CD4-positive, alpha-beta memory T cell (primary cell): ENCODE data around the gene SOX5. TPM values are rescaled to one million over a fixed set of nuclear protein-coding genes. Genes with fewer than 3 reads are reported as not detected.

Experiments used
- CTCF ChIA-PET: fragments of 350-600 bp; sonication (Branson Sonifier 250); formaldehyde crosslinking; loops from one replicate; lab custom pipeline; 2021; ENCODE audit warnings: inconsistent platforms; ENCODE audit not compliant: partially characterized antibody; lab: Charles Lee
- POLR2A ChIA-PET: fragments of 350-600 bp; sonication (Branson Sonifier 250); formaldehyde crosslinking; loops from one replicate; lab custom pipeline; 2021; ENCODE audit not compliant: partially characterized antibody; lab: Charles Lee
- DNase-seq, 5 donors: peaks; one replicate each; pipeline versions ENCODE4 v3.0.0 to v3.0.0-alpha.2; 2020 to 2022; ENCODE audit warnings: mixed read lengths in 1 of 5
- H3K27ac ChIP-seq: one replicate; pipeline ENCODE4 v1.7.0; 2013; ENCODE audit warnings: low read depth, low read length
- H3K27me3 ChIP-seq: 2 replicates; pipeline ENCODE4 v1.7.0; 2013; ENCODE audit warnings: mild to moderate bottlenecking, low read length, moderate library complexity; ENCODE audit not compliant: insufficient read depth
- H3K36me3 ChIP-seq: 2 replicates; pipeline ENCODE4 v1.7.0; 2013; ENCODE audit warnings: mild to moderate bottlenecking, low read length, moderate library complexity; ENCODE audit not compliant: insufficient read depth
- H3K4me1 ChIP-seq: 2 replicates; pipeline ENCODE4 v1.7.0; 2013; ENCODE audit warnings: mild to moderate bottlenecking, low read length, moderate library complexity; ENCODE audit not compliant: insufficient read depth
- H3K4me3 ChIP-seq, 2 donors: one replicate each; pipeline ENCODE4 v1.7.0; 2013; ENCODE audit warnings: low read length in 2 of 2, mild to moderate bottlenecking in 1 of 2
- H3K9me3 ChIP-seq, 2 donors: one replicate each; pipeline ENCODE4 v1.7.0; 2013; ENCODE audit warnings: low read length in 2 of 2, control low read depth in 1 of 2; ENCODE audit not compliant: control insufficient read depth in 1 of 2
- H3K27ac Mint-ChIP-seq, 7 donors: one replicate each; pipeline ENCODE4 v1.8.0; 2020 to 2021; ENCODE audit warnings: mixed read lengths in 7 of 7, mild to moderate bottlenecking in 6 of 7, inconsistent platforms in 3 of 7, moderate library complexity in 3 of 7
- H3K27me3 Mint-ChIP-seq, 2 donors: one replicate each; pipeline ENCODE4 v1.8.0; 2020 to 2021; ENCODE audit warnings: mixed read lengths in 2 of 2
- H3K36me3 Mint-ChIP-seq, 2 donors: one replicate each; pipeline ENCODE4 v1.8.0; 2020 to 2021; ENCODE audit warnings: mixed read lengths in 2 of 2, inconsistent platforms in 1 of 2, mild to moderate bottlenecking in 1 of 2
- H3K4me1 Mint-ChIP-seq, 4 donors: one replicate each; pipeline ENCODE4 v1.8.0; 2020 to 2021; ENCODE audit warnings: mixed read lengths in 4 of 4, mild to moderate bottlenecking in 1 of 4
- H3K4me3 Mint-ChIP-seq, 8 donors: one replicate each; pipeline ENCODE4 v1.8.0; 2020 to 2021; ENCODE audit warnings: mixed read lengths in 8 of 8, mild to moderate bottlenecking in 7 of 8, moderate library complexity in 6 of 8, inconsistent platforms in 3 of 8
- H3K9me3 Mint-ChIP-seq, 8 donors: one replicate each; pipeline ENCODE4 v1.8.0; 2020 to 2021; ENCODE audit warnings: mixed read lengths in 8 of 8, mild to moderate bottlenecking in 5 of 8, inconsistent platforms in 3 of 8, moderate library complexity in 1 of 8
- intact Hi-C: fragments of 100-400 bp; cut with micrococcal nuclease; formaldehyde crosslinking; loops from one replicate; pipeline ENCODE4 v1.15.1; 2023
- polyA plus RNA-seq, 2 donors: library from polyadenylated mRNA; unstranded; fragments of 300-500 nt; fragmentation: Illumina TruSeq; gene quantifications; one replicate each; pipeline ENCODE4 v1.2.3, GENCODE V29; 2021
- total RNA-seq, 2 experiments: library from RNA; stranded (reverse); gene quantifications; one replicate each; pipeline ENCODE4 v1.2.3, GENCODE V29; 2021

Gene SOX5
- total and polyA plus RNA-seq, 4 experiments from 2014 or later: 0.29 TPM; not detected in 3

GRCh38 chr12:23566133-23566532 is 383.3 kb downstream of the SOX5 start:
- H3K4me1 Mint-ChIP-seq: no peaks in the 10 kb centered on the region
- POLR2A ChIA-PET: no interaction called here
- CTCF ChIA-PET: no interaction called here

GRCh38 chr12:23564451-23565152 is 384.9 kb downstream of the SOX5 start:
- intact Hi-C loops: no loop called here
- Mint-ChIP-seq H3K27ac (no peak overlapping the region), H3K4me3 (no peak overlapping the region), H3K36me3 (no peaks in the 10 kb centered on the region), H3K27me3 (no peaks in the 10 kb centered on the region), H3K4me1 (no peaks in the 10 kb centered on the region), H3K9me3 (peaks cover 0 to 10% (median 2%) of the 10 kb centered on the region in 8 donors)
- Histone ChIP-seq H3K36me3 (no peaks in the 10 kb centered on the region), H3K4me3 (no peak overlapping the region), H3K4me1 (no peaks in the 10 kb centered on the region), H3K9me3 (no peaks in the 10 kb centered on the region), H3K27ac (no peak overlapping the region), H3K27me3 (no peaks in the 10 kb centered on the region)
- DNase-seq: no peak
- ChIA-PET CTCF (no interaction called here), POLR2A (no interaction called here)

More at GRCh38 chr12:23566133-23566532, 383.3 kb downstream of the SOX5 start:
- Histone ChIP-seq H3K4me3 (no peak overlapping the region), H3K4me1 (no peaks in the 10 kb centered on the region), H3K27ac (no peak overlapping the region), H3K9me3 (no peaks in the 10 kb centered on the region), H3K27me3 (no peaks in the 10 kb centered on the region), H3K36me3 (no peaks in the 10 kb centered on the region)
- H3K4me3 Mint-ChIP-seq: no peak overlapping the region
- no peaks in the 10 kb centered on the region for H3K36me3 Mint-ChIP-seq
- DNase-seq: no peak
- H3K9me3 Mint-ChIP-seq: peaks cover 0 to 7% (median 2%) of the 10 kb centered on the region in 8 donors
- H3K27ac Mint-ChIP-seq: no peak overlapping the region
- intact Hi-C loops: no loop called here
- no peaks in the 10 kb centered on the region for H3K27me3 Mint-ChIP-seq

GRCh38 chr12:23561364-23562345 is 387.8 kb downstream of the SOX5 start:
- no peak overlapping the region for H3K27ac ChIP-seq
- no peaks in the 10 kb centered on the region for H3K27me3 ChIP-seq
- H3K36me3 ChIP-seq: no peaks in the 10 kb centered on the region
- ChIA-PET CTCF (no interaction called here), POLR2A (no interaction called here)
- peaks cover 0 to 8% (median under 1%) of the 10 kb centered on the region in 8 donors for H3K9me3 Mint-ChIP-seq
- no peaks in the 10 kb centered on the region for H3K36me3 Mint-ChIP-seq
- no peaks in the 10 kb centered on the region for H3K4me1 ChIP-seq
- no peak overlapping the region for H3K4me3 Mint-ChIP-seq
- intact Hi-C loops: no loop called here
- H3K9me3 ChIP-seq: no peaks in the 10 kb centered on the region
- no peak overlapping the region for H3K27ac Mint-ChIP-seq
- no peaks in the 10 kb centered on the region for H3K4me1 Mint-ChIP-seq
- DNase-seq: no peak
- H3K4me3 ChIP-seq: no peak overlapping the region
- H3K27me3 Mint-ChIP-seq: no peaks in the 10 kb centered on the region

DNA sequence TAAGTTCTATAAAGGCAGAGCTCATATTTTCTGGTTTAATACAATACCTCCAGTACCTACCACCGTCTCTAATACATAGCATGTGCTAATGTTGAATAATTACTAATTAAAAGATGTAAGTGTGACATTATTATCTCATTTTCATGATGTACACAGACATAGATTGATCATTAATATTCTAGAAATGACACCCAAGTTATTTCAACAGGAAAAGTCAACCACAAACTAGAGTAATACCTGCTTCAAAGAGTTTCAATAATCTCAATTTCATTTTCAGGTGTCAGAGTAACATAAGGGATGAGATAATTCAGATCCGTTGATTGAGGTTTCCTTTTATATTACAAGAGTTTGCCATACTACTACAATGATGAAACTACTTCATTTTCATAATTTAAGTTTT is 388.9 kb downstream of the SOX5 start:
- no peaks in the 10 kb centered on the region for H3K9me3 ChIP-seq
- no peaks in the 10 kb centered on the region for H3K4me1 ChIP-seq
- no peak overlapping the region for H3K27ac Mint-ChIP-seq
- CTCF ChIA-PET: no interaction called here
- H3K9me3 Mint-ChIP-seq: peaks cover 0 to 8% (median under 1%) of the 10 kb centered on the region in 8 donors
- H3K27ac ChIP-seq: no peak overlapping the region
- H3K4me3 ChIP-seq: no peak overlapping the region
- no peak overlapping the region for H3K4me3 Mint-ChIP-seq
- POLR2A ChIA-PET: no interaction called here
- intact Hi-C loops: no loop called here
- no peaks in the 10 kb centered on the region for H3K27me3 ChIP-seq
- no peaks in the 10 kb centered on the region for H3K36me3 Mint-ChIP-seq
- H3K36me3 ChIP-seq: no peaks in the 10 kb centered on the region
- H3K4me1 Mint-ChIP-seq: no peaks in the 10 kb centered on the region
- no peak for DNase-seq
- no peaks in the 10 kb centered on the region for H3K27me3 Mint-ChIP-seq

DNA sequence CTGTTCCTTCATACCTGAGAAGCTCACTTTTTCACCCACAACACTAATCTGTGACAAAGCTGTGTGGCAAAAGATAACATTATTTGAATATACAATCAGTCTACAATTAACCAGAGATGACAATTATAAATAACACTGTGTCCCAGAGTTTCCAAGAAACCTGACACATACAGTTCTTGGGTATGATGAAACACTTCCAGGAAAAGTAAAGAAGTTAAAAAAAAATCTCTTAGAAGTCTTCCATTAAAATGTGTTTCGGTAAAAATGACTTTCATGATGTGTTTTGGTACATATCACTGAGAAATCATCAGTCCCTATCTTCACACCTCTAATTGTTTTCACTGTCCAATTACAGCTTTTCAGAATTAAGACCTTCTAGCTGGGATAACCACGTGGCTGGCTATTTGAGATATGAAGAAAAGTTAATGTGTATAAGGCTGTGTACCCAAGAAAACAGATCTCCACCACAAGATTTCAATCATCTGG is 390.2 kb downstream of the SOX5 start:
- Histone ChIP-seq H3K27ac (no peak overlapping the region), H3K9me3 (no peaks in the 10 kb centered on the region), H3K27me3 (no peaks in the 10 kb centered on the region), H3K4me1 (no peaks in the 10 kb centered on the region), H3K36me3 (no peaks in the 10 kb centered on the region), H3K4me3 (no peak overlapping the region)
- Mint-ChIP-seq H3K9me3 (peaks cover 0 to 9% (median under 1%) of the 10 kb centered on the region in 8 donors), H3K4me3 (no peak overlapping the region), H3K36me3 (no peaks in the 10 kb centered on the region), H3K27ac (no peak overlapping the region), H3K27me3 (no peaks in the 10 kb centered on the region), H3K4me1 (no peaks in the 10 kb centered on the region)
- ChIA-PET POLR2A (no interaction called here), CTCF (interaction anchor here (1.3 kb wide), 1 partner anchor 13 kb away, joined by 3 read pairs; no protein-coding TSS in a partner anchor)
- intact Hi-C loops: no loop called here
- no peak for DNase-seq

- Mint-ChIP-seq H3K27ac (no peak overlapping the region), H3K36me3 (no peaks in the 10 kb centered on the region), H3K4me1 (no peaks in the 10 kb centered on the region), H3K9me3 (peaks cover 0 to 11% (median under 1%) of the 10 kb centered on the region in 8 donors), H3K27me3 (no peaks in the 10 kb centered on the region), H3K4me3 (no peak overlapping the region)
- H3K4me3 ChIP-seq: no peak overlapping the region
- intact Hi-C loops: no loop called here
- POLR2A ChIA-PET: no interaction called here
- H3K36me3 ChIP-seq: no peaks in the 10 kb centered on the region
- no peak overlapping the region for H3K27ac ChIP-seq
- H3K4me1 ChIP-seq: no peaks in the 10 kb centered on the region
- DNase-seq: no peak
- no peaks in the 10 kb centered on the region for H3K27me3 ChIP-seq
- no peaks in the 10 kb centered on the region for H3K9me3 ChIP-seq
- CTCF ChIA-PET: no interaction called here
These were observed 392.8 kb downstream of the SOX5 start for GRCh38 chr12:23556661-23557060.

DNA sequence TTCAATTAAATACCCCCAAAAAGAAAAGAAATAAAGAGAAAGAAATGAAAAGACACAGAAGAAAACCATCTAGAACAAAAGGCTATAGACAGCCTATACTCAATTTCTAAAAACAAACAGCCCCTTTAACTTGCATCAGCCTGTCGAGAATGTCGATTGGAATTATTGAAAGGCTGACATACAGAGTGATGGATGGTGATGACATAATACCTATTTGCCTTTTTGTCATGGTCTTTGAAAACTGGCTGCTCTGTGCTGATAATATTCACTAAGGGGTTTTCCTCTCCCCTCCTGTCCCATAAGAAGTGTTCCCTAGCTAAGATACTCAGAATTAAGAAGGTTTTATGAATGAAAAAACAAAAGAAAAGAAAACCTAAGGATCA is 393.7 kb downstream of the SOX5 start:
- Mint-ChIP-seq H3K9me3 (peaks cover 0 to 11% (median 0%) of the 10 kb centered on the region in 8 donors), H3K4me3 (no peak overlapping the region), H3K36me3 (no peaks in the 10 kb centered on the region), H3K27me3 (no peaks in the 10 kb centered on the region), H3K27ac (no peak overlapping the region), H3K4me1 (no peaks in the 10 kb centered on the region)
- intact Hi-C loops: no loop called here
- CTCF ChIA-PET: no interaction called here
- Histone ChIP-seq H3K4me3 (no peak overlapping the region), H3K27me3 (no peaks in the 10 kb centered on the region), H3K9me3 (no peaks in the 10 kb centered on the region), H3K4me1 (no peaks in the 10 kb centered on the region), H3K36me3 (no peaks in the 10 kb centered on the region), H3K27ac (no peak overlapping the region)
- POLR2A ChIA-PET: no interaction called here
- DNase-seq: no peak
